Measurements from ENCODE around the gene CBFB.
A peak's percentile ranks its signal among the peaks of the same experiment; 100 is the strongest.

- TF ChIP-seq CTCF (conservative IDR thresholded peaks at IDR 0.05; ENCODE audit: low read depth, low read length) (peak; percentile 21; the same call in 1 of the 2 replicates), EZH2 (IDR thresholded peaks at IDR 0.05; ENCODE audit: borderline replicate concordance, low read depth, low read length, poor library complexity, severe bottlenecking) (no peak)
Measured at GRCh38 chr16:67150047-67150832, 121.3 kb downstream of the CBFB start.
